HG02970 (cell line): ENCODE measurements around the gene CPD.
"Not testable (repeated sequence)": the region's sequence is repeated elsewhere in the genome, so short reads cannot be mapped to it uniquely, and the experiment has no call there.

Experiments used
- ATAC-seq: cut with Tn5 transposase; IDR thresholded peaks from one replicate; pipeline ENCODE4 v1.9.1; 2021; ENCODE audit warnings: mild to moderate bottlenecking, moderate library complexity, moderate number of reproducible peaks; ENCODE audit not compliant: unreplicated experiment, low FRiP score

CPD gene

DNA sequence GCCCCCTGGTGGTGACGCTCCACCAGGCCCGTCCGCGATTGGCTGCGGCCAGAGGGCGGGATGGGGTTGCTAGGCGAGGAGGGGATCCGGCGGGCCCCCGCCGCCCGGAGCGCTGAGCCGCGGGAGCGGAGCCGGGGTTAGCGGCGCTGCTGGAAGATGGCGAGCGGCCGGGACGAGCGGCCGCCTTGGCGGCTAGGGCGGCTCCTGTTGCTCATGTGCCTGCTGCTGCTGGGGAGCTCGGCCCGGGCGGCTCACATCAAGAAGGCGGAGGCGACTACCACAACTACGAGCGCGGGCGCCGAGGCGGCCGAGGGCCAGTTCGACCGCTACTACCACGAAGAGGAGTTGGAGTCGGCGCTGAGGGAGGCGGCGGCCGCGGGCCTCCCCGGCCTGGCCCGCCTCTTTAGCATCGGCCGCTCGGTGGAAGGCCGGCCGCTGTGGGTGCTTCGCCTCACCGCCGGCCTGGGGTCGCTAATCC lies at the start of gene CPD:
Gene CPD (plus strand): TSS at position 103 of the 478 bp plus-strand sequence. CDS start 54 bp downstream, at position 157.
- peak; percentile 83 for ATAC-seq

- peak; percentile 48 for ATAC-seq
Measured at GRCh38 chr17:30332057-30332542, 46.6 kb upstream of the CPD start.

- no peak for ATAC-seq
Measured at GRCh38 chr17:30333503-30334360, 45.0 kb upstream of the CPD start, which contains the start of gene TMIGD1. Gene TMIGD1 (minus strand): TSS chr17:30334057. CDS start chr17:30332133, 1,924 bp downstream.

DNA sequence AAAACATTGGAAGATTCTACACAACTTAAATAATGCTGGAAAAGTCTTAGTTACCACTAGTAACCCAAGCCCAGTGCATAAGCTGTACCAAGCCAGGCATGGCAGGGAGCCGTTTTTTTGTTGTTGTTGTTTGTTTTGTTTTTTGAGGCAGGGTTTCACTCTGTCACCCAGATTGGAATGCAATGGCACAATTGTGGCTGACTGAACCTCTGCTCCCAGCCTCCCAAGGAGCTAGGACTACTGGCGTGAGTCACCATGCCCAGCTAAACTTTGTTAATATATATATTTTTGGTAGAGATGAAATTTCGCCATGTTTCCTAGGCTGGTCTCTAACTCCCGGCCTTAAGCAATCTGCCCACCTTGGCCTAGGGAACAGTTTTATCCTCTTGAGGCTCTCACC lies 44.3 kb upstream of the CPD start:
- ATAC-seq: no peak

GRCh38 chr17:30336369-30337171 lies 42.2 kb upstream of the CPD start:
- ATAC-seq: no peak

- ATAC-seq: no peak
Measured at GRCh38 chr17:30337393-30337999, 41.2 kb upstream of the CPD start.

DNA sequence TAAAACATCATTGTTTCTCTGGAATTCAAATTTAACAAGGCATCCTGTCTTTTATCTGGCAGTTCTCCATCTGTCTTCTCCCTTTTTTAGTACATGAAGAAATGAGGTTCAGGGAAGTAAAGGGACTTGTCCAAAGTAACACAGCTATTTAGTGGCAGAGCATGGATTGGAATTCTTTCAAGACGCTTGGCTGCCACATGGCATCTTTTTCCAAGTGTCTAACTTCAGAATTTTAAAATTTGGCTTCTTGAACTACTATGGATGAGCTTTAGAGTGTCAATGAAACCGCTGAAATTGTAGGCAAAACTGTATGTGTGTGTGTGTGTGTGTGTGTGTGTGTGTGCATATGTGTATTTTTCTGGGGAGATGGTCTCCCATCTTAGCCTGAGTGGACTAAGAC lies 39.6 kb upstream of the CPD start:
- ATAC-seq: no peak

GRCh38 chr17:30340801-30341356 lies 37.8 kb upstream of the CPD start:
- ATAC-seq: no peak

GRCh38 chr17:30341703-30342249 lies 37.0 kb upstream of the CPD start:
- no peak for ATAC-seq

GRCh38 chr17:30343244-30343643 lies 35.5 kb upstream of the CPD start:
- ATAC-seq: not testable (repeated sequence)

GRCh38 chr17:30343796-30344195 lies 34.9 kb upstream of the CPD start:
- no peak for ATAC-seq

DNA sequence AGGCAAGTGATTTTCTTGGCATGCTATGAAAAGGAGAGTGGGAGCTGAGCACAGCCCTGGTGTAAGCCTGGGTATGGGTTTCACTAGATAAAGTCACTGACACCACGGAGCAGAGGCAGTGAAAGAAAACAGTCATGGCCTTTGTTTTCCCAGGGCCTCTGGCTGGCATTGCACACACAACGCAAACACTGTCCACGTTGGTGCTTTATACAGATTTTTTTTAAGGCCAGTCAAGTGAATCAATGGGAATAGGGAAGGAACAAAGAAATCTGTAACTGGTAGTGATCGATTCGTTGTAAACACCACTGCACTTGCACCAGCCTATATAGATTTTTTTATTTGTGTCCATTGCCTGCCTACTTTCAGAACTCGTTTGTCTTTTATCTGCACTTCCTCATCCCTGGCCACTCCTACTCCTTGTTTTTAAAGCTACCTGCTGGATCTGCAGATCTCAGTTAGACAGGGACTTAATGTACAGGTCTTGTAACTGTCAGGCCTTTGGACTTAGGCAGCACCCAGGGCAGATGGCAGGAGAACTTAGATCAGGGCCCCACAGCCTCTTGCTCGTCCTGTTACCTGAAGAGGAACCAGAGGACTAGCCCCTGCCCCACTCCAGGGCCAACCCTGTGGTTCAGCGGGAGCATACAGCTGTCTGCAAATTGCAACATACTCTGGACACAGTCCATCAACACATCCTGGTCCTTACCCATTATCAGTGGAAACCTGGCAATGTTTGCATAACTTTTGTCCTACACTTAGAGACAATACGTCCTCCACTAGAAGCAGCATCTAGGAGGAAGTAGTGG lies 34.2 kb upstream of the CPD start:
- ATAC-seq: no peak

DNA sequence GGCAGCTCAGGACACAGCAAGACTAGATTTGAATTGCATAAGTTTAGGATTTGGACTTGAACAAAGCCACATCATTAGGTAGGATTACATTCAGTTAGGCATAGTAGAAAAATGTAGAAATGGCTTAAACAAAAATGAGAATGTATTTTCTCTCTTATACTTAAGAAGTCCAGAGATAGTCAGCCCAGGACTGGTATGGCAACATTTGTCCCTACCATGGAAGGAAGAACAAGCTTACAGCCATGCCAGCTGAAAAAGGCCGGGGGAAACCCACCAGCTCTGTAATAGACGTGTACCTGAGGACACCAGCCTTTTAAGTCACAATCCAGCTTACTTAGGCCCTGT lies 33.7 kb upstream of the CPD start:
- ATAC-seq: no peak

DNA sequence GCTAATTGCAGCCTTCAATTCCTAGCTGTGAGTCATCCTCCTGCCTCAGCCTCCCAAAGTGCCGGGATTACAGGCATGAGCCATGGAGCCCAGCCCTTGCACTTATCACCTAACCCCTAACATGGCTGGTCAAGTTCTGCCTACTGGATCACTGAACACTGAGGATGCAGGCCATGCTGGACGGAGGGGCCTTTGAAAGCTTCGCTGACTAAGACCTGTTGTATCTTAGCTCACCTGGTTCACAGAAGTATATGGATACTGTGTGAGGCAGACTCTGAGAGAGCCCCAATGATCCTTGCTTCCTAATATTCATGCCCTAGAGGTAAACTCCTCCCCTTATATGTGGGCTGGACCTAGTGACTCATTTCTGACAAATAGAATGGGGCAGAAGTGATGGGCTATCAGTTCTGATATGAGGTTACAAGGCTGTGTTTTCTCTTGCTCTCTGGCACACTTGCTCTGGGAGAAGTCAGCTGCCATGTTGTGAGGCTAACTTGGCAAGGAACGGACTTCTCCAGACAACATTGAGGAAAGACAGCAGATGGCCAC lies 33.1 kb upstream of the CPD start:
- no peak for ATAC-seq

DNA sequence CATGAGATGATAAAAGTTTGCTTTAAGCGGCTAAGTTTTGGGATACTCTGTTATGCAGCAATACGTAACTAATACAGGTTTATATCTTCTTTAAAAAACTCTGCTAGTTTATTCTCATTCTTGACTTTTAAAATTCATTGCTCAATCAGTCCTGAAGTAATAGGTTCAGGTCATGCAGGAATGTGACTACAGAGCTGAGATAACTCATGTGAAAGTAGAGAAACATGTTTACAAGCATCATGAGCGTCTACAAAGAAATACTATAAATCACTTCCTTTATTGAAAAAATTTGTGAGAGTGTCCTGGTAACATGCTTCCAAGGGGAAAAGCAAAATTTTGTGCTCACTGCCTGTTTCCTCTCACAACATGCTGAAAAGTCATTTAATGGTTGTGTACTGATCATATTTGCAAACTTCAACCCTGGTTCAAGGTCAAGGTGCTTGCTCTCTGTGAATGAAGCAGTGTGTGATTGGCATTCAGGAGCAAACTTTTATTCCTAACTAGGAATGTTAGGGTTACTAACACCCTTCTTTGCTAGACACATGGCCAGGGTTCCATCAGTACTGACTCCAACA lies 32.4 kb upstream of the CPD start:
- no peak for ATAC-seq

GRCh38 chr17:30347488-30347887 lies 31.2 kb upstream of the CPD start:
- ATAC-seq: no peak

DNA sequence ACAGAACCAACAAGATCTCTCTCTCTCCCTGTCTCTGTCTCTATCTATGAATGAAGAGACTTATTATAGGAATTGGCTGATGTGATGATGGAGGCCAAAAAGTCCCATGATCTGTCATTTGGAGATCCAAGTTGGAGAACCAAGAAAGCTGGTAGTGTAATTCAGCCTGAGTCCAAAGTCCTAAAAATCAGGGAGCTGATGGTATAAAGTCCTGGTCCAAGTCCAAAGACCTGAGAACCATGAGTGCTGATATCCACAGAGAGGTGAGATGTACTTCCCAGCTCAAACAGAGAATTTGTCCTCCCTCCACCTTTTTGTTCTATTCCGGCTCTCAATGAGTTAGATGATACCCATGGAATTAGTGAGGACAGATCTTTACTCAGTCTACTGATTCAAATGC lies 29.5 kb upstream of the CPD start:
- ATAC-seq: no peak

GRCh38 chr17:30351263-30351662 lies 27.5 kb upstream of the CPD start:
- not testable (repeated sequence) for ATAC-seq

DNA sequence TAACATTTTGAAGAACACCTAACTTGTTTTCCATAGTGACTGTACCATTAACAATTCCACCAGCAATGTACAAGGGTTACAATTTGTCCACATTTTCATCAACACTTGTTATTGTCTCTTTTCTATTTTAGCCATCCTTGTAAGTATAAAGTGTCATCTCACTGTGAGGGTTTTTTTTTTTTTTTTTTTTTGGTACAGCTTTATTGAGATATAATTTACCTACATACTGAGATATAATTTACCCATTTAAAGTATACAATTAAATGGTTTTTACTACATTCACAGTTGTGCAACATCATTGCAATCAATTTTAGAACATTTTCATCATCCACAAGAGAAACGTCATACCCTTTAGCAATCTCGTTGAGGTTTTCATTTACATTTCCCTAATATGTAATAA lies 27.0 kb upstream of the CPD start:
- ATAC-seq: no peak
